Endothelial cell of umbilical vein (primary cell): Measurements from ENCODE around the gene ITGB1BP1.

Experiments
- POLR2A ChIP-seq: IDR thresholded peaks from 2 replicates; pipeline ENCODE4 v1.6.1; 2012; ENCODE audit warnings: low read depth, mild to moderate bottlenecking, control low read depth, low read length
- TF ChIP-seq, protein P1 (sequence below), 2 donors: IDR thresholded peaks; 1 replicate in 1 of 2; 2 replicates in 1 of 2; pipeline ENCODE4 v1.5.1; 2011; ENCODE audit warnings: low read length in 2 of 2, mild to moderate bottlenecking in 2 of 2, moderate library complexity in 2 of 2, control low read depth in 1 of 2, inconsistent platforms in 1 of 2, low read depth in 1 of 2; ENCODE audit not compliant: insufficient read depth in 1 of 2; ENCODE audit errors: extremely low read depth in 1 of 2

GRCh38 chr2:9380702-9381628 lies 42.4 kb downstream of the ITGB1BP1 start:
- TF ChIP-seq, protein P1, sequence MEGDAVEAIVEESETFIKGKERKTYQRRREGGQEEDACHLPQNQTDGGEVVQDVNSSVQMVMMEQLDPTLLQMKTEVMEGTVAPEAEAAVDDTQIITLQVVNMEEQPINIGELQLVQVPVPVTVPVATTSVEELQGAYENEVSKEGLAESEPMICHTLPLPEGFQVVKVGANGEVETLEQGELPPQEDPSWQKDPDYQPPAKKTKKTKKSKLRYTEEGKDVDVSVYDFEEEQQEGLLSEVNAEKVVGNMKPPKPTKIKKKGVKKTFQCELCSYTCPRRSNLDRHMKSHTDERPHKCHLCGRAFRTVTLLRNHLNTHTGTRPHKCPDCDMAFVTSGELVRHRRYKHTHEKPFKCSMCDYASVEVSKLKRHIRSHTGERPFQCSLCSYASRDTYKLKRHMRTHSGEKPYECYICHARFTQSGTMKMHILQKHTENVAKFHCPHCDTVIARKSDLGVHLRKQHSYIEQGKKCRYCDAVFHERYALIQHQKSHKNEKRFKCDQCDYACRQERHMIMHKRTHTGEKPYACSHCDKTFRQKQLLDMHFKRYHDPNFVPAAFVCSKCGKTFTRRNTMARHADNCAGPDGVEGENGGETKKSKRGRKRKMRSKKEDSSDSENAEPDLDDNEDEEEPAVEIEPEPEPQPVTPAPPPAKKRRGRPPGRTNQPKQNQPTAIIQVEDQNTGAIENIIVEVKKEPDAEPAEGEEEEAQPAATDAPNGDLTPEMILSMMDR (IDR thresholded peaks at IDR 0.05; ENCODE audit: extremely low read depth in 1 of 2, insufficient read depth in 1 of 2, low read depth in 1 of 2, low read length in 2 of 2) = no peak
- no peak for TF ChIP-seq POLR2A
